ENCODE measurements around the gene CIAPIN1. TPM values are rescaled to one million over a fixed set of nuclear protein-coding genes. Genes with fewer than 3 reads are reported as not detected.

CIAPIN1 gene
- total and polyA plus RNA-seq, 8 donors = 14.0 to 146 (median 32.7) TPM

DNA sequence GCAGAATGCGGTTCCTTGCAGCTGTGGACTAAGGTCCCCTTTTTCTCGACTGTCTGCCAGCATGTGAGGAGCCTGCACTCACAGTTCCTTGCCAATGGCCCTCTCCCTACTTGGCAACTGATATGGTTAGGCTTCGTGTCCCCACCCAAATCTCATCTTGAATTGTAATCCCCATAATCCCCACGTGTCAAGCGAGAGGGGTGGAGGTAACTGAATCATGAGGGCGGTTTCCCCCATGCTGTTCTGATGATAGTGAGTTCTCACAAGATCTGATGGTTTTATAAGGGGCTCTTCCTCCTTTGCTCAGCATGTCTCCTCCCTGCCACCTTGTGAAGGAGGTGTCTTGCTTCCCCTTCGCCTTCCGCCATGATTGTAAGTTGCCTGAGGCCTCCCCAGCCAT is 19.9 kb downstream of the CIAPIN1 start:
- peaks cover 3 to 21% (median 11%) of the 10 kb centered on the region in 4 donors for H3K4me1 ChIP-seq
- H3K4me3 ChIP-seq = no peak overlapping the region
- peaks cover 39 to 63% (median 58%) of the 10 kb centered on the region in 4 donors for H3K36me3 ChIP-seq
- peak in 1 of 2 donors; percentile 17 for DNase-seq
- WGBS, 5 donors = 64 to 76% (median 70%) methylated on average over 8 of the region's 8 CpGs
- H3K9me3 ChIP-seq = no peaks in the 10 kb centered on the region
- no peaks in the 10 kb centered on the region for H3K27me3 ChIP-seq
- intact Hi-C loops (cut with DNase I; ENCODE audit: low total_unique reads) = loop anchor here (10.0 kb wide), 1 partner anchor 87 kb away; no protein-coding TSS in a partner anchor
- no peak overlapping the region for H3K27ac ChIP-seq
- TF ChIP-seq POLR2A (IDR thresholded peaks at IDR 0.05) (no peak), POLR2AphosphoS5 (IDR thresholded peaks at IDR 0.05) (no peak), EP300 (IDR thresholded peaks at IDR 0.05) (no peak)
- TF ChIP-seq, protein P1, sequence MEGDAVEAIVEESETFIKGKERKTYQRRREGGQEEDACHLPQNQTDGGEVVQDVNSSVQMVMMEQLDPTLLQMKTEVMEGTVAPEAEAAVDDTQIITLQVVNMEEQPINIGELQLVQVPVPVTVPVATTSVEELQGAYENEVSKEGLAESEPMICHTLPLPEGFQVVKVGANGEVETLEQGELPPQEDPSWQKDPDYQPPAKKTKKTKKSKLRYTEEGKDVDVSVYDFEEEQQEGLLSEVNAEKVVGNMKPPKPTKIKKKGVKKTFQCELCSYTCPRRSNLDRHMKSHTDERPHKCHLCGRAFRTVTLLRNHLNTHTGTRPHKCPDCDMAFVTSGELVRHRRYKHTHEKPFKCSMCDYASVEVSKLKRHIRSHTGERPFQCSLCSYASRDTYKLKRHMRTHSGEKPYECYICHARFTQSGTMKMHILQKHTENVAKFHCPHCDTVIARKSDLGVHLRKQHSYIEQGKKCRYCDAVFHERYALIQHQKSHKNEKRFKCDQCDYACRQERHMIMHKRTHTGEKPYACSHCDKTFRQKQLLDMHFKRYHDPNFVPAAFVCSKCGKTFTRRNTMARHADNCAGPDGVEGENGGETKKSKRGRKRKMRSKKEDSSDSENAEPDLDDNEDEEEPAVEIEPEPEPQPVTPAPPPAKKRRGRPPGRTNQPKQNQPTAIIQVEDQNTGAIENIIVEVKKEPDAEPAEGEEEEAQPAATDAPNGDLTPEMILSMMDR (IDR thresholded peaks at IDR 0.05) = no peak

DNA sequence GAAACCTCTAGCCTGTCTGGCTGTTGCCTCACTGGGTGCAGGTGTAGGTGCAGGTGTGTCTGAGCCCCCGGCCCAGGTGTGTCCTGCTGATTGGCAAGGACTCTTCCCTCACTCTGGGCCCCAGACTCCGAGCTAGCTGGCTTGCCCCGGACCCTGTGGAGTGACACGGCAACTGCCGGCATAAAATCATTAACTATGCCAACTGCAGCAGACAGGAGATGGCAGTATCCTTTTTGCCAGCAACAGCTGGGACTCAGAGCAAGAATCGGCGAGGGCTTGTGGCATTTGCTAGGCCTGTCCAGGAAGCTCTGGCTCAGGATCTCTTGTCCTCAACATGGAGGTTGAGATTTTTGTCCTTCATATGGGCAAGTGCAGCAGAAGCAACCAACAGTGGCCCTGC is 20.8 kb downstream of the CIAPIN1 start:
- DNase-seq = peak in 1 of 2 donors; percentile 16
- WGBS, 5 donors = 84 to 97% (median 88%) methylated on average over 4 to 7 of the region's 7 CpGs
- H3K4me1 ChIP-seq = peaks cover 6 to 26% (median 15%) of the 10 kb centered on the region in 4 donors
- TF ChIP-seq EP300 (IDR thresholded peaks at IDR 0.05) = no peak
- no peak for TF ChIP-seq POLR2A (IDR thresholded peaks at IDR 0.05)
- no peak for TF ChIP-seq POLR2AphosphoS5 (IDR thresholded peaks at IDR 0.05)
- TF ChIP-seq, protein P1 (IDR thresholded peaks at IDR 0.05) = no peak
- intact Hi-C loops (cut with DNase I; ENCODE audit: low total_unique reads) = loop anchor here (10.0 kb wide), 1 partner anchor 88 kb away; no protein-coding TSS in a partner anchor
- peaks cover 29 to 53% (median 49%) of the 10 kb centered on the region in 4 donors for H3K36me3 ChIP-seq
- no peaks in the 10 kb centered on the region for H3K27me3 ChIP-seq
- no peak overlapping the region for H3K27ac ChIP-seq
- no peak overlapping the region for H3K4me3 ChIP-seq
- no peaks in the 10 kb centered on the region for H3K9me3 ChIP-seq

DNA sequence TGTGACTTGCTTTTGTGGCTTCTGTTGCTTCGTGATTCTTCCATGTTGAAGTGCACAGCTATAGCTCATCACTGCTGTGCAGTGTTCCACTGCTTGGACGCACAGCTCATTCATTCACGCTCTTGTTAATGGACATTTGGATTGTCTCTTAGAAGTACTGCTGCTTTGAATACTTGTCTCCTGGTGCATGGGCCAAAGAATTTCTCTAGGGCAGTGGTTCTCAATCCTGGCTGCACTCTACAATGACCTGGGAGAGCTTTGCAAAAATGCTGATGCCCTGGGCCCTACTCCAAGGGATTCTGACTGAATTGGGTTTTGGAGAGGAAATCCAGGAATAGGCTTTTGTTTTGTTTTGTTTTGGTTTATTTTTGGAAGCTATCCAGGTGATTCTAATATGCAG is 22.6 kb downstream of the CIAPIN1 start:
- TF ChIP-seq POLR2AphosphoS5 (IDR thresholded peaks at IDR 0.05) = no peak
- no peak for TF ChIP-seq EP300 (IDR thresholded peaks at IDR 0.05)
- TF ChIP-seq, protein P1 (IDR thresholded peaks at IDR 0.05) = no peak
- TF ChIP-seq POLR2A (IDR thresholded peaks at IDR 0.05) = no peak
- peak in 1 of 2 donors; percentile 1 for DNase-seq
- intact Hi-C loops (cut with DNase I; ENCODE audit: low total_unique reads) = loop anchor here (10.0 kb wide), 1 partner anchor 90 kb away; no protein-coding TSS in a partner anchor
- 72 to 84% (median 78%) methylated on average over 3 of the region's 3 CpGs for WGBS, 5 donors
- Histone ChIP-seq H3K4me3 (no peak overlapping the region), H3K27me3 (no peaks in the 10 kb centered on the region), H3K9me3 (no peaks in the 10 kb centered on the region), H3K36me3 (peaks cover 12 to 36% (median 31%) of the 10 kb centered on the region in 4 donors), H3K4me1 (peaks cover 6 to 26% (median 15%) of the 10 kb centered on the region in 4 donors), H3K27ac (no peak overlapping the region)

DNA sequence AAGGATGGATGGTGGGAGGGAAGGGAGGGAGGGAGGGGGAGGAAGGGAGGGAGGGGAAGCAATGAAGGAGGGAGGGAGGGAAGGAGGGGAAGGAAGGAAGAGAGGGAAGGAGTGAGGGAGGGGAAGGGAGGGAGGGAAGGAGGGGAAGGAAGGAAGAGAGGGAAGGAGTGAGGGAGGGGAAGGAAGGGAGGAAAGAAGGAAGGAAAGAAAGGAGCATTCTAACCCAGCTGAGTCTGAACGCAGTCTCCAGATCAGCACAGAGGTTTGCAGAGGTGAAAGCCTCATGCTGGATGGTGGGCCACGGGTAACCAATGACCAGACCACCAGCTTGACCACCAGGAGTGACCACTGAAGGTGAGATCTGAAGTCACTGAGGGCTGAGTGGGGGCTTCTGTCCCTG is 24.0 kb downstream of the CIAPIN1 start:
- no peak overlapping the region for H3K27ac ChIP-seq
- intact Hi-C loops (cut with DNase I; ENCODE audit: low total_unique reads) = loop anchor here (10.0 kb wide), 1 partner anchor 92 kb away; no protein-coding TSS in a partner anchor
- DNase-seq = peak in 1 of 2 donors; percentile 9
- TF ChIP-seq POLR2A (IDR thresholded peaks at IDR 0.05) = no peak
- TF ChIP-seq POLR2AphosphoS5 (IDR thresholded peaks at IDR 0.05) = no peak
- TF ChIP-seq, protein P1 (IDR thresholded peaks at IDR 0.05) = no peak
- TF ChIP-seq EP300 (IDR thresholded peaks at IDR 0.05) = no peak
- H3K9me3 ChIP-seq = no peaks in the 10 kb centered on the region
- H3K27me3 ChIP-seq = no peaks in the 10 kb centered on the region
- no peak overlapping the region for H3K4me3 ChIP-seq
- 73 to 87% (median 80%) methylated on average over 2 of the region's 2 CpGs for WGBS, 5 donors
- peaks cover under 1 to 23% (median 17%) of the 10 kb centered on the region in 4 donors for H3K36me3 ChIP-seq
- H3K4me1 ChIP-seq = peaks cover 13 to 35% (median 25%) of the 10 kb centered on the region in 4 donors

Measured in stomach (tissue), 9 donors.